HG03039 (cell line): ENCODE measurements around the gene ANKRD33B.
A peak's percentile ranks its signal among the peaks of the same experiment; 100 is the strongest.

ENCODE experiments used
- ATAC-seq: cut with Tn5 transposase; IDR thresholded peaks from one replicate; pipeline ENCODE4 v1.9.1; 2021; ENCODE audit warnings: mild to moderate bottlenecking, moderate library complexity; ENCODE audit not compliant: unreplicated experiment

ANKRD33B gene

DNA sequence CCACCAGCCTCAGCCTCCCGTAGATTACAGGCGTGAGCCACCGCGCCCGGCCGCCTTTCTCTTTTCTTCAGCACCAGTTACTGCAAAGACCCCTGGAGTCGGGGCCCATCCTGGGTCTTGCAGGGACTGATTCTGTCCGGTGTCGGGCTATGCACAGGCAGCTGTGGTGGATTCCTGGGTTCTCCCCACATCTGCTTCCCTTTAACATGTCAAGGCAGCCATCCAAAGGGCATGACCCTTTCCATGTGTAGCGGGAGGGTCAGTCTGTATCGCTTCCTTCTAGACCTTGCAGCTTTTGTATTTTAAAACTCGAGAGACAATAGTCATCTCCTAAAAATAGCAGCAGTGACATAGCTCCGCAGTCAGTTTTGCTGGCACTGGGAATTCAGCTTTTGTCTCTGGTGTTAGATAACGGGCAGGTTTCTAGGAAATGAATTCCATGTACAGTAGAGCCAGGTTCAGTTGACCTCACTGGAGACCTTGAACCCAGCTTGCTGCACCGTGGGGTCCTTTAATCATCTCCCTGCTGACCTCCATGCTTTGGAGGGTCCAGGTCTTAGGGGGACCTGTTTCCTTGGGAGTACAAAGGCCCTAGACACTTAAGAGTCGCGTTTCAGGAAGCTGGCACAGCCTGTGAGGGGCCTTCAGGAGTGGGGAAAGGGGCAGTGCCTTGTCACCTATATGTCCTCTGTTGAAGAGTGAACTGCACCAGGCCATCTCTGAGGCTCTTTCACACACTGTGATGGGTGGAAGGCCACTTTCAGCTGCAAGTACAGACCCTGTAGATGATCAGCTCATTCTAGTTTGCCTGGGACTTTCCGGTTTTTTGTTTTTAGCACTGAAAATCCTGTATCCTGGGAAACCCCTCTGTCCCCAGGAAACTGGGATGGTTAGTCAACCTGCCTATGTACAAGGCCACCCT lies 13.8 kb downstream of the ANKRD33B start:
- ATAC-seq: peak; percentile 36

GRCh38 chr5:10578293-10578665 lies 14.4 kb downstream of the ANKRD33B start:
- ATAC-seq: no peak

- no peak for ATAC-seq
Measured at GRCh38 chr5:10578869-10579268, 15.0 kb downstream of the ANKRD33B start.

DNA sequence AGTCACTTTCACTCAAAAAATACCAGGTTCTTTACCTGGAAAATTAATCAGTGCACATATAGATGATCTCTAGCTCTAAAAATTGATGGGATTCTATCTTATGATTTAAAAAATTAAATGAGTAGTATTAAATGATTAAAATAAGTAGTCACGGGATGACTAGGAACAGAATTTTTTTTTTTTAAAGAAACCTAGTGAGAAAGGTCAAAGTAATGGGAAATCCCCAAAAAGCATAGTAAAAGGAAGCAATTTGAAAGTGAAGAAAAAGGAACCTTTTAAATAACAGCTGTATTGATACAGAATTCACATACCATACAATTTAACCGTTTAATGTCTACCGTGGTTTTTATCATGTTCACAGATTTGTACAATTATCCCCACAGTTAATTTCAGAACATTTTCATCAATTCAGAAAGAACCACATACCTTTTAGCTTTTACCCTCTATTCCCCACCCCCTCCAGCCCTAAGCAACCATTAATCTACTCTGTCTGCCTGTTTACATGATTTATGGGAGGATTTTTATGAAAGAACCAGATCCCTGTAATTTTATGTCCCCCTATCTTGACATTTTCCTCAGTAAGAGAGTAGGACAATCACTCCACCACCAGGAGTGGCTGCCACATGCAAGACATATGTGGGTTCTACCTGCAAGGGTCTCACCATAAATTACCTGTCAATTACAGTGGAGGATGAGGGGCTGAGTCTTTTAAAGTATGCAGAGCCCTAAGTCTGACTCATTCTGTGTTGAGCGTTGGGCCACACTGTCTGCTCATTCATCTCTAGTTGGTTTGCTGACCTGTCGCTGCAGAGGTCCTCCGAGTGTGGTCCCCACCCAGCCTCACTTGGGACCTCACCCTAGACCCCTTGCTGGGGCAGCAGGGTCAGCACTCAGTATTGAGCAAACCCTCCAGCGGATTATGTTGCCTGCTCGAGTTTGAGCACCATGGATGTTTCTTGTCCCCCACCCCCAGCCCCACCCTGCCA lies 16.0 kb downstream of the ANKRD33B start:
- ATAC-seq: peak; percentile 29

DNA sequence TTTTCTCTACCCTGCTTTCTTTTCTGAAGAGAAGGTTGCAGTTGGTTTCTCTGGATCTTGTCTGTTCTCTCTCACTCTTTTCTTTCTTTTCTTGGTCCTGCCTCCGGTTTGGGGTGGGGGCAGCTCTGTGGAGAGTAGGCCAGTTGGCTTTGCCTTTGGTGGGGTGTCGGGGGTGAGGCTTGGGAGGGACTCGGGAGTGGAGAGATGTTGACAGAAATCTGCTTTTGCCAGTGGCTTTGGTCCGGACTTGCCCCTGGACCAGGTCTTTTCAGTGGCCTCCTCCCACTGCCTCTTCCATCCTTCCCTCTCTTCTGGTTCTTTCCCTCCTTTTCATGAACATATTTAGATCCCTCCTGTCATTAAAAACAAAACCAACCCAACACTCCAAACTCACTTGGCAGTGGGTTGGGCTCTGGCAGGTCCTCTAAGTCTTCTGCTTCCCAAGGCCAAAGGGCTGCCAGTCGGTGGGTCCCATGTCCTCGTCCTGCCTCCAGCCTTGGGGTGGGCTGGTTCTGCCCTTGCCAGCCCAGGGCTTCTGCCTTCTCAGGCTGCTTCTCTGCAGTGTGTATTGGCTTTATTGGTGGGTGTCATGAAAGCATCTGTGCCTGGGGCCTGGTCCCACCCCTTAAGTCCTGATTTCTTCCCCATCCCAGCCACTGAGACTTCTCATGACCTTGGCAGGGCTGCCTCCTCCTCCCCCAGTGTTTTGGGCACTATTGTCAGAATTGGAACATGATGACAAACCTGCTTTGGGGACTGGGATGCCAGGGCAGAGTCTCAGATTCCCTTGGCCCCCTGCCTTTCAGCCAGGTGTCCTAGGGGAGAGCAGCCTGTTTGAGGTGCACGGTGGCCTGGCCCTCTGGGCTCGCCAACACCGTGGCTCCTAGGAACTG lies 16.9 kb downstream of the ANKRD33B start:
- ATAC-seq: no peak

DNA sequence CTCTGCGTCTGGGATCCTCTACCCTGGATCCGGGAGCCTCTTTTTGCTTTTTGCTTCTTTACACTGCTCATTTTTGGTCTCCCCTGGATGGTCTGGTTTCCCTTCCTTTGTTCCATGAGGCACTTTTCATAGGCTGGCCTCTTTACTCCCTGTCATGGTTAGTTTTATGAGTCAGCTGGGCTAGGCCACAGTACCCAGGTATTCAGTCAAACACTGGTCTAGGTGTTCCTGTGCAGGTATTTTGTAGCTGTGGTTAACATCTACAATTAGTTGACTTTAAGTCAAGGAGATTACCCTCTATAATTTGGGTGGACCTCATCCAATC lies 17.5 kb downstream of the ANKRD33B start:
- ATAC-seq: no peak

- ATAC-seq: no peak
Measured at GRCh38 chr5:10581867-10582511, 18.1 kb downstream of the ANKRD33B start.

- no peak for ATAC-seq
Measured at GRCh38 chr5:10582512-10582897, 18.6 kb downstream of the ANKRD33B start.

- ATAC-seq: no peak
Measured at GRCh38 chr5:10583663-10584572, 20.0 kb downstream of the ANKRD33B start.

- no peak for ATAC-seq
Measured at GRCh38 chr5:10584714-10585517, 21.0 kb downstream of the ANKRD33B start.

- no peak for ATAC-seq
Measured at GRCh38 chr5:10585518-10585915, 21.6 kb downstream of the ANKRD33B start.

DNA sequence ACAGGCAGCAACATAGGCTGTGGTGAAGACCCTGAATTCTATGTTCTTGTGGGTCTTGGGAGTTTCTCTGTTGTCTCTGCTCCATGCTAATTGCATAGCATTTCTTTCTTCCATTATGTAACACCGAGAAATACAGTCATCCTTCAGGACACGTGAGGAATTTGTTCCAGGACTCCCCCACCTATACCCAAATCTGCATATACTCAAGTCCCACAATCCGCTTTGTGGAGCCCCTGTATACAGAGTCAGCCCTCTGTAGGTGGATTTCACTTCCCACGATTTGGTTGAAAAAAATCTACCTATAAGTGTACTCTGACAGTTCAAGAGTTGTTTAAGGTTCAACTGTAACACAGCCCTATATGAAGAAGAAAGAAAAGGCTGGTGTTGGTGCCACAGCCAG lies 22.1 kb downstream of the ANKRD33B start:
- no peak for ATAC-seq

- ATAC-seq: no peak
Measured at GRCh38 chr5:10586555-10586954, 22.7 kb downstream of the ANKRD33B start.

- ATAC-seq: no peak
Measured at GRCh38 chr5:10588109-10588775, 24.4 kb downstream of the ANKRD33B start.

DNA sequence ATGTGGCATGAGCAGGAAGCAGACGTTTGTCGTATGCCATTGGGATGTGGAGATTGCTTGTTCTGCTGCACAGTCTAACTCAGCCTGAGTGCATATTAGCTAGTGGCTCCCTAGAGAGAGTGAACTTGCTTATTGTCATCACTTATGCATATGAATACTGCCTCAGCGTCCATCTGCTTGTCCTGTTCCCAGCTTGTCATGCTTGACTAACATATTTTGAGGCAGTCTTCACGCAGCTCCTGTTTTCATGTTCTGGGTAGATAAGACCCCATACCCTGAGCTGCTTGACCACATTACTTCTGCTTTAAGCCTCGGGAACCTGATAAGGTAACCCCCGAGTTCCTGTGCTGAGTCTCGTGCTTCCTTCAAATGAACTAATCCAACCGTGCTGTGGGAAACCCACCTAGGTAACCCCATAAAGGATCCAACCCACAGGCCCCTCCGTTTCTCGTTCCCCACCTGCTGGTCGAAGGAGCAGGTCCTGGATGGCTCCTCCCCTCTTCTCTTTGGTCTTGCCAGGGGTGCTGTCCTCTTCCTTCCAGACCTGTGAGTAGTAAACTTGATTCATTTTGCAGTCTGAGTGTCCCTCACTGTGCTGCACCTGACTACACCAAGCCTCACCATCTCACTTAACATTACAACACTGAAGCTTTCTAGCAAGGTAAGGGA lies 25.0 kb downstream of the ANKRD33B start:
- ATAC-seq: no peak

- ATAC-seq: peak; percentile 40
Measured at GRCh38 chr5:10590226-10590999, 26.5 kb downstream of the ANKRD33B start.

GRCh38 chr5:10591159-10591558 lies 27.3 kb downstream of the ANKRD33B start:
- no peak for ATAC-seq
